ENCODE measurements around the gene NDUFA7. TPM values are rescaled to one million over a fixed set of nuclear protein-coding genes. Genes with fewer than 3 reads are reported as not detected.

Gene NDUFA7
- total RNA-seq, result 17.3 and 23.5 TPM in 2 replicates

DNA sequence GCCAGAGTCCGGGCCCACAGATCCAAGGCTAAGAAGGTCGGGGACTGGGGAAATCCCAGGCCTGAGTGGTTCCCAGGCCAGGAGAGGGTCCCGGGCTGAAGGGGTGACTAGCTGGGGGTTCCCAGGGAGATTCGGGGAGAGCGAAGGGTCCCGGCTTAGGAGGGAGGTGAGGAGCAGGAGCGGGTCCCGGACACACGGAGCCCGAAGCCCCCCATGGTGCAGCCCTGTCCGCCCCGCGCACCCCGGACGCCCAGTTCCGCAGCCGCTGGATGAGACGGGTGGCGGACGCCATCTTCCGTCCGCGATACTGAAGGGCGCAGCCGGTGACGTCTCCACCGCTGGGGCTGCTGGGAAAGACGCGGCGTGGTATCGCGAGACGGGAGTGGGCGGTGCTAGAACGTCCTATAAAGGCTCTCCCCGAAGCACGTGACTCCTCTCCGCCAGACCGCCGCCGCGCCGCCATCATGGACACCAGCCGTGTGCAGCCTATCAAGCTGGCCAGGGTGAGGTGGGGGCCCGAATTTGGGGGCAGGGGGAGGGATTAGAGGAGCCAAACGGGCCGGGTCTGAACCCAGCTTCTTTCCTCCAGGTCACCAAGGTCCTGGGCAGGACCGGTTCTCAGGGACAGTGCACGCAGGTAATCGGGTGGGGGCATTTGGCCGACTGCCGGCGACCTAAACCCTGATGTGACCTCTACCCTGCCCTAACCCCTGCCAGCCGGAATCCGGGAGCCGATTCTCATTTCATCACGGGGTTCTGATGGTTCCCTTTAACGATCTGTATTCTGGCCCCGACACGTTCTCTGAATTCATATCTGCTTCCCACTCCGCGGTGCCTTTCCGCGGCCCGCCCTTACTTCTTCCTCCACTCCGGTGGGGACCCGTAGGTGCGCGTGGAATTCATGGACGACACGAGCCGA lies at the start of gene NDUFA7, which contains the start of gene RPS28:
Gene NDUFA7, minus strand, starts transcription at position 309 of the 919 bp plus-strand sequence. Its CDS starts 17 bp downstream, at position 292.
Gene RPS28, plus strand, starts transcription at position 430 of the 919 bp plus-strand sequence. Its CDS starts 35 bp downstream, at position 465.

GRCh38 chr19:8363803-8364771 lies 42.9 kb upstream of the NDUFA7 start, which contains the start of gene ANGPTL4:
Gene ANGPTL4 (plus strand): TSS chr19:8364155. CDS start chr19:8364322, 167 bp downstream.

GRCh38 chr19:8342684-8343482 lies 21.7 kb upstream of the NDUFA7 start, which contains the start of gene KANK3:
Gene KANK3 (minus strand): TSS chr19:8343262. CDS start chr19:8337828, 5,434 bp downstream.

GRCh38 chr19:8307965-8308866 lies 13.0 kb downstream of the NDUFA7 start, which contains the start of gene CD320:
Gene CD320 (minus strand): TSS chr19:8308358. CDS start chr19:8308290, 68 bp downstream.

Other genes starting within 250 kb of the NDUFA7 start
- gene FBN3, start 171.8 kb downstream of the NDUFA7 start, total RNA-seq, result not detected in 2 replicates
- 7.2 and 25.5 TPM in 2 replicates for gene CERS4, start 112.0 kb downstream of the NDUFA7 start, total RNA-seq
- 3.1 and 19.8 TPM in 2 replicates for gene CD320, start 13.0 kb downstream of the NDUFA7 start, total RNA-seq
- 111 and 291 TPM in 2 replicates for gene RPS28, start 121 bp upstream of the NDUFA7 start, total RNA-seq
- 0.43 and 1.2 TPM in 2 replicates for gene KANK3, start 21.9 kb upstream of the NDUFA7 start, total RNA-seq
- 0.22 and 0.39 TPM in 2 replicates for gene ANGPTL4, start 42.8 kb upstream of the NDUFA7 start, total RNA-seq
- 33.7 and 66.0 TPM in 2 replicates for gene RAB11B, start 69.0 kb upstream of the NDUFA7 start, total RNA-seq
- 20.8 and 88.0 TPM in 2 replicates for gene MARCHF2, start 91.9 kb upstream of the NDUFA7 start, total RNA-seq
- 42.4 and 53.4 TPM in 2 replicates for gene HNRNPM, start 123.6 kb upstream of the NDUFA7 start, total RNA-seq
- gene PRAM1, start 181.3 kb upstream of the NDUFA7 start, total RNA-seq, result under 0.01 TPM in 1 of 2 replicates, not detected in the other
- 6.3 and 7.4 TPM in 2 replicates for gene ZNF414, start 192.8 kb upstream of the NDUFA7 start, total RNA-seq

All from placental epithelial cell (primary cell).